ENCODE measurements around the gene BBS9. TPM values are rescaled to one million over a fixed set of nuclear protein-coding genes. Genes with fewer than 3 reads are reported as not detected.

Gene BBS9
- total RNA-seq, 1 experiment from 2014 or later, result 5.7 TPM

GRCh38 chr7:33410266-33410665 is 280.9 kb downstream of the BBS9 start:
- Histone ChIP-seq H3K4me2 (ENCODE audit: low read length) (no peak overlapping the region), H3K4me1 (ENCODE audit: insufficient read depth, low read length) (no peaks in the 10 kb centered on the region), H3K27me3 (ENCODE audit: low read length) (no peaks in the 10 kb centered on the region), H2AFZ (ENCODE audit: low read length) (no peak overlapping the region), H3K79me2 (ENCODE audit: low read length) (no peaks in the 10 kb centered on the region), H3K9me2 (replicated peaks; ENCODE audit: low read length) (no peaks in the 10 kb centered on the region), H3K27ac (ENCODE audit: low read length) (no peak overlapping the region), H4K20me1 (ENCODE audit: low read length) (no peaks in the 10 kb centered on the region), H3K36me3 (ENCODE audit: low read depth, low read length) (no peaks in the 10 kb centered on the region), H3K9ac (ENCODE audit: low read length) (no peak overlapping the region), H3K4me3 (ENCODE audit: low read length) (no peak overlapping the region), H3F3A (ENCODE audit: low read length, unreplicated experiment) (no peaks in the 10 kb centered on the region), H3K9me3 (ENCODE audit: low read length) (no peaks in the 10 kb centered on the region)
- CTCF ChIA-PET, result no interaction called here
- POLR2A ChIA-PET (ENCODE audit: unreplicated experiment), result no interaction called here
- no peak for ATAC-seq
- no TSS peak for BruUV-seq (replicated peaks)
- intact Hi-C loops (cut with micrococcal nuclease), result no loop called here
- TF ChIP-seq EZH2phosphoT487 (IDR thresholded peaks at IDR 0.05; ENCODE audit: borderline replicate concordance, low read length), result no peak
- no peak for TF ChIP-seq EZH2 (IDR thresholded peaks at IDR 0.05; ENCODE audit: low read length, unreplicated experiment)
- TF ChIP-seq, protein P1, sequence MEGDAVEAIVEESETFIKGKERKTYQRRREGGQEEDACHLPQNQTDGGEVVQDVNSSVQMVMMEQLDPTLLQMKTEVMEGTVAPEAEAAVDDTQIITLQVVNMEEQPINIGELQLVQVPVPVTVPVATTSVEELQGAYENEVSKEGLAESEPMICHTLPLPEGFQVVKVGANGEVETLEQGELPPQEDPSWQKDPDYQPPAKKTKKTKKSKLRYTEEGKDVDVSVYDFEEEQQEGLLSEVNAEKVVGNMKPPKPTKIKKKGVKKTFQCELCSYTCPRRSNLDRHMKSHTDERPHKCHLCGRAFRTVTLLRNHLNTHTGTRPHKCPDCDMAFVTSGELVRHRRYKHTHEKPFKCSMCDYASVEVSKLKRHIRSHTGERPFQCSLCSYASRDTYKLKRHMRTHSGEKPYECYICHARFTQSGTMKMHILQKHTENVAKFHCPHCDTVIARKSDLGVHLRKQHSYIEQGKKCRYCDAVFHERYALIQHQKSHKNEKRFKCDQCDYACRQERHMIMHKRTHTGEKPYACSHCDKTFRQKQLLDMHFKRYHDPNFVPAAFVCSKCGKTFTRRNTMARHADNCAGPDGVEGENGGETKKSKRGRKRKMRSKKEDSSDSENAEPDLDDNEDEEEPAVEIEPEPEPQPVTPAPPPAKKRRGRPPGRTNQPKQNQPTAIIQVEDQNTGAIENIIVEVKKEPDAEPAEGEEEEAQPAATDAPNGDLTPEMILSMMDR (conservative IDR thresholded peaks at IDR 0.05; ENCODE audit: low read depth, low read length), result no peak
- DNase-seq, result no peak

DNA sequence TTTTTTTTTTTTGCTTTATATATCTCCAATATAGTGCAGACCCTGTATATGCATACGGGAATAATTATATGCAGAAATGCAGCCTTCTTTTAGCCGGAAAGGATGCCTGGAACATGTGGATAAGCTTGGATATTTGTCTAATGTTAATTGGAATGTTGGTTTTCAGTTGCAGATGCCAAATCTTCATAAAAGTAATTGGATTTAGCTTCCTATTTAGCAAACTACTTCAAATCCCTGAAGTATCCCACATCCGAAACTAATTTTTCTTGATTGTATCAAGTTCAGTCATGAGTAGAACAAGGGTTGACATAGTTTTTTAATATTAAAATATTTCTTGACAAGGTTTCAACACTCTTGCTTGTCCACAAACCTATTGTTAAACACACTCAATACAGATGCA is 281.7 kb downstream of the BBS9 start:
- Histone ChIP-seq H3K9ac (ENCODE audit: low read length) (no peak overlapping the region), H3K9me3 (ENCODE audit: low read length) (no peaks in the 10 kb centered on the region), H3F3A (ENCODE audit: low read length, unreplicated experiment) (no peaks in the 10 kb centered on the region), H3K4me2 (ENCODE audit: low read length) (no peak overlapping the region), H3K27me3 (ENCODE audit: low read length) (no peaks in the 10 kb centered on the region), H2AFZ (ENCODE audit: low read length) (no peak overlapping the region), H3K9me2 (replicated peaks; ENCODE audit: low read length) (no peaks in the 10 kb centered on the region), H3K36me3 (ENCODE audit: low read depth, low read length) (no peaks in the 10 kb centered on the region), H3K4me1 (ENCODE audit: insufficient read depth, low read length) (no peaks in the 10 kb centered on the region), H4K20me1 (ENCODE audit: low read length) (no peaks in the 10 kb centered on the region), H3K79me2 (ENCODE audit: low read length) (no peaks in the 10 kb centered on the region), H3K27ac (ENCODE audit: low read length) (no peak overlapping the region), H3K4me3 (ENCODE audit: low read length) (no peak overlapping the region)
- TF ChIP-seq, protein P1 (conservative IDR thresholded peaks at IDR 0.05; ENCODE audit: low read depth, low read length), result no peak
- no peak for TF ChIP-seq EZH2phosphoT487 (IDR thresholded peaks at IDR 0.05; ENCODE audit: borderline replicate concordance, low read length)
- ChIA-PET CTCF (no interaction called here), POLR2A (ENCODE audit: unreplicated experiment) (no interaction called here)
- DNase-seq (no peak), ATAC-seq (no peak)
- intact Hi-C loops (cut with micrococcal nuclease), result no loop called here
- no TSS peak for BruUV-seq (replicated peaks)

- H3K4me1 ChIP-seq (ENCODE audit: insufficient read depth, low read length), result no peaks in the 10 kb centered on the region
- no peak for ATAC-seq
- no peak overlapping the region for H3K4me2 ChIP-seq (ENCODE audit: low read length)
- no peaks in the 10 kb centered on the region for H3K27me3 ChIP-seq (ENCODE audit: low read length)
- ChIA-PET CTCF (no interaction called here), POLR2A (ENCODE audit: unreplicated experiment) (no interaction called here)
- BruUV-seq (replicated peaks), result no TSS peak
- no peaks in the 10 kb centered on the region for H3K9me3 ChIP-seq (ENCODE audit: low read length)
- DNase-seq, result no peak
- no peaks in the 10 kb centered on the region for H3K9me2 ChIP-seq (replicated peaks; ENCODE audit: low read length)
- no peak for TF ChIP-seq EZH2 (IDR thresholded peaks at IDR 0.05; ENCODE audit: low read length, unreplicated experiment)
- no peaks in the 10 kb centered on the region for H3F3A ChIP-seq (ENCODE audit: low read length, unreplicated experiment)
- H3K4me3 ChIP-seq (ENCODE audit: low read length), result no peak overlapping the region
- H3K9ac ChIP-seq (ENCODE audit: low read length), result no peak overlapping the region
- H4K20me1 ChIP-seq (ENCODE audit: low read length), result no peaks in the 10 kb centered on the region
- no peaks in the 10 kb centered on the region for H3K79me2 ChIP-seq (ENCODE audit: low read length)
- intact Hi-C loops (cut with micrococcal nuclease), result no loop called here
- H3K36me3 ChIP-seq (ENCODE audit: low read depth, low read length), result no peaks in the 10 kb centered on the region
- no peak overlapping the region for H2AFZ ChIP-seq (ENCODE audit: low read length)
- H3K27ac ChIP-seq (ENCODE audit: low read length), result no peak overlapping the region
These were observed 283.0 kb downstream of the BBS9 start for GRCh38 chr7:33412331-33412730.
